ENCODE data around the gene AZIN2.

The AZIN2 gene

GRCh38 chr1:33047839-33048305, 33.1 kb upstream of the AZIN2 start:
- Histone ChIP-seq H3K4me3 (ENCODE audit: insufficient read depth, low read length, poor library complexity, severe bottlenecking) (no peak overlapping the region), H3K9me3 (ENCODE audit: insufficient read depth, low read length) (no peaks in the 10 kb centered on the region), H3K27ac (ENCODE audit: low read depth, low read length) (no peak overlapping the region), H3K27me3 (ENCODE audit: low read length) (no peaks in the 10 kb centered on the region), H2AFZ (ENCODE audit: low read depth, low read length, severe bottlenecking) (no peak overlapping the region), H3F3A (ENCODE audit: insufficient read depth) (no peaks in the 10 kb centered on the region), H3K79me2 (ENCODE audit: insufficient read depth, low read length) (no peaks in the 10 kb centered on the region), H3K36me3 (ENCODE audit: low read length) (no peaks in the 10 kb centered on the region), H3K9me2 (replicated peaks; ENCODE audit: insufficient read depth, low read length) (no peaks in the 10 kb centered on the region), H3K4me2 (ENCODE audit: low read depth, low read length, poor library complexity, severe bottlenecking) (no peak overlapping the region), H3K9ac (ENCODE audit: low read length) (no peak overlapping the region), H4K20me1 (ENCODE audit: low read depth, low read length) (no peaks in the 10 kb centered on the region)
- no peak for TF ChIP-seq EZH2phosphoT487 (conservative IDR thresholded peaks at IDR 0.05; ENCODE audit: low read length)
- TF ChIP-seq CTCF (IDR thresholded peaks at IDR 0.05; ENCODE audit: insufficient read depth, low read length, poor library complexity, severe bottlenecking) = no peak

DNA sequence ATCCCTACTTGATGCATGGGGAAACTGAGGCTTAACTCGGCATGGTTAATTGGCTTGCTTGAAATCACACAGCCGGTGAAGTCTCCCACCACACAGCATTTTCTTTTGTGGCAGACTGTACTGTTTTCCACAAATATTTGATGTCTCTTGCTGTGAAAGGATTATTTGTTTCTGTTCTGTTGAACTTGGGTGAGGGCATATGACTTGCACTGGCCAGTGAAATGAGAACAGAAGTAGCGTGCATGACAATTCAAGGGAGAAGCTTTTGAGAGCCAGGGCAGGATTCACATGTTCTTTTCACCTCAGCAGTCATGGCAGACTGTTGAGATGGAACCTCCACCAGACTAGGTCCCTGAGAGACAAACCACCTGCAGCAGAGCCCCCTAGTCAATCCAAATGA, 32.5 kb upstream of the AZIN2 start:
- Histone ChIP-seq H3K27ac (ENCODE audit: low read depth, low read length) (no peak overlapping the region), H4K20me1 (ENCODE audit: low read depth, low read length) (no peaks in the 10 kb centered on the region), H3K9ac (ENCODE audit: low read length) (no peak overlapping the region), H3K4me3 (ENCODE audit: insufficient read depth, low read length, poor library complexity, severe bottlenecking) (no peak overlapping the region), H3K36me3 (ENCODE audit: low read length) (no peaks in the 10 kb centered on the region), H3K4me2 (ENCODE audit: low read depth, low read length, poor library complexity, severe bottlenecking) (no peak overlapping the region), H3K9me3 (ENCODE audit: insufficient read depth, low read length) (no peaks in the 10 kb centered on the region), H2AFZ (ENCODE audit: low read depth, low read length, severe bottlenecking) (no peak overlapping the region), H3F3A (ENCODE audit: insufficient read depth) (no peaks in the 10 kb centered on the region), H3K79me2 (ENCODE audit: insufficient read depth, low read length) (no peaks in the 10 kb centered on the region), H3K9me2 (replicated peaks; ENCODE audit: insufficient read depth, low read length) (no peaks in the 10 kb centered on the region), H3K27me3 (ENCODE audit: low read length) (no peaks in the 10 kb centered on the region)
- no peak for TF ChIP-seq CTCF (IDR thresholded peaks at IDR 0.05; ENCODE audit: insufficient read depth, low read length, poor library complexity, severe bottlenecking)
- TF ChIP-seq EZH2phosphoT487 (conservative IDR thresholded peaks at IDR 0.05; ENCODE audit: low read length) = no peak

- Histone ChIP-seq H3K9me3 (ENCODE audit: insufficient read depth, low read length) (no peaks in the 10 kb centered on the region), H2AFZ (ENCODE audit: low read depth, low read length, severe bottlenecking) (no peak overlapping the region), H3K27ac (ENCODE audit: low read depth, low read length) (no peak overlapping the region), H3K4me2 (ENCODE audit: low read depth, low read length, poor library complexity, severe bottlenecking) (no peak overlapping the region), H3K9ac (ENCODE audit: low read length) (no peak overlapping the region), H4K20me1 (ENCODE audit: low read depth, low read length) (no peaks in the 10 kb centered on the region), H3K27me3 (ENCODE audit: low read length) (no peaks in the 10 kb centered on the region), H3K9me2 (replicated peaks; ENCODE audit: insufficient read depth, low read length) (no peaks in the 10 kb centered on the region), H3F3A (ENCODE audit: insufficient read depth) (no peaks in the 10 kb centered on the region), H3K36me3 (ENCODE audit: low read length) (no peaks in the 10 kb centered on the region), H3K79me2 (ENCODE audit: insufficient read depth, low read length) (no peaks in the 10 kb centered on the region), H3K4me3 (ENCODE audit: insufficient read depth, low read length, poor library complexity, severe bottlenecking) (no peak overlapping the region)
- TF ChIP-seq CTCF (IDR thresholded peaks at IDR 0.05; ENCODE audit: insufficient read depth, low read length, poor library complexity, severe bottlenecking) = no peak
- TF ChIP-seq EZH2phosphoT487 (conservative IDR thresholded peaks at IDR 0.05; ENCODE audit: low read length) = no peak
Measured at GRCh38 chr1:33049371-33049770, 31.6 kb upstream of the AZIN2 start.

Data from SU-DHL-6 (cell line).